GM18517 (cell line): Measurements from ENCODE around the gene SERPINB2.
A peak's percentile ranks its signal among the peaks of the same experiment; 100 is the strongest.
"Not testable (repeated sequence)": the region's sequence is repeated elsewhere in the genome, so short reads cannot be mapped to it uniquely, and the experiment has no call there.

ENCODE experiments used
- ATAC-seq: cut with Tn5 transposase; IDR thresholded peaks from one replicate; pipeline ENCODE4 v1.9.1; 2021; ENCODE audit warnings: mild to moderate bottlenecking, moderate library complexity; ENCODE audit not compliant: unreplicated experiment

Gene SERPINB2

DNA sequence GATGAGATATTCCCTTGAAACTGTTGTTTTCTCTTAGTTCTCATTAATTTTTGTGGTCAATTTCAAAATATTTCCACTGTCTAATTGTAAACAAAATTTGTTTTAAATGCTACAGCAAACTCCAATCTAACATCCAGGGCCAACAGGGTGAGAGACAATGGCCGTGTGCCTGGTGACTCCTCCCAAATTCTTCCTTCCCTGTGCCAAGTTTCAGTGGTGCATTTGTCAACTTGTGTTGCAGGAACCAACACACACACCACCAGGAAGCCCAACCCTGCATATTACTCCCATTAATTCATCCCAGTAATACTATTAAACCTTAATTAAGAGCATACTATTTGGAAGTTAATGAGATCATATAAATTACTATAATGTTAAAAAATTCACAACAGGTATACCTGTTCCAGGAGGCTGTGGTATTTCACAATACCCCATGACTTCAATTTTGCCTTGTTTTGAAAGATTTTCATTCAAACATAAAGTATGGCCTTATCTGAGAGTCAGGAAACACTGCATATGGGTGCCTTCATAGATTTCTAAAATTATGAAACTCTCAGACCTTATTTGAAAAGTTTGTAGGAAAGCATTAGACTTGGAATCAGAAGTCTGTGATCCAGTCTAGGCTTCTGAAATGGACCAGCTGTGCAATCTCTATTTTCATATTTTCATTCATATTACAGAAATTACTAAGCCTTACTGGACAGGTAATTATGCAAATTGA lies 1.1 kb downstream of the SERPINB2 start:
- no peak for ATAC-seq

DNA sequence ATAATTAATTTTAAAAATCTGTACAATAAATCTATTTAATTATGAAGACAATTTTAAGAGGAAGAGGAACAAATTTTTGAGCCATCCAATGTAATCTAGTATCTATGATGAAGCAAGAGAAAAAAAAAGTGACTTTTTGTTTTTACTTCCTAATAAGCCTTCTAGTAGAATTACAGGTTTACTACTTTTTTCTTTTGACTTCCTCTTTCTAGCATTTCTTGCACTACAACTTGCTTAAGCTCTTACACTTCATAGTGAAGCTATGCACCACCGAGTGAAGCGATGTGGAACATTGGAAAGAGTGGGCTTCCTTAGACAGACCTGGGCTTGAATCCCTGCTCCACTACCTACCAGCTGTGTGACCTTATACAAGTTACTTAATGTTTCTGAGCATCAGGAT lies 2.1 kb downstream of the SERPINB2 start:
- ATAC-seq, result no peak

DNA sequence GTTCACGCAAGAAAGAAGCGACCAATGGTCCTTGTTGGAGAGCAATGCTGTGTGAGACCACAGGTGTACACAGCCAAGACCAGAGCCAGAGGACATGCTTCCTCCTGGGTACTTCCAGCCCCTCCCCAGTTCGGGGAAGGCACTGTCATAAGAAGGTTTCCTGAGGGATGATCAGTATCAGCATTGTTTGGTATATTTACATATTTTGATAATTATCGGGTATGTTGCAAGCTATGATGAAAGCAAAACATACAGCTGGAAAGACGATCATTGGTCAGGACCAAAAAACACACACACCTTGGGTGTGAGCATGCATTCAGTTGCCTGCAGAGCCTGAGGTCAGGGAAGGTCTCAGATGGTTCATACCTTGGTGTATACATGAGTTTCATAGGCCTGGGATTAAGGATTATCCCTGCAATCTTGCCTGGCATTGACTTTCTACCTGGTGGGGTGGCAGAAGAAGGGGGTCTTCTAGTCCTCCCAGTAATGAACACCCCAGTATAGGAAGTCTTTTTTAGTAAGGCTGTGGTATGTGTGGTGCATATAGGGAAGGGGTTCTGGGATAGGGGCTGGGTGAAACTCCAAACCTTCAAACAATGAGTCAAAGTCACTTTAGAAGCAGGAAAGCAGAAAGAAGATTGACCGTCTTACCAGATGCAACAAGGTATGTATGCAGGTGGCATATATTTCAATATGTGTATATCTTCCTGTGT lies 2.9 kb downstream of the SERPINB2 start:
- ATAC-seq, result no peak

DNA sequence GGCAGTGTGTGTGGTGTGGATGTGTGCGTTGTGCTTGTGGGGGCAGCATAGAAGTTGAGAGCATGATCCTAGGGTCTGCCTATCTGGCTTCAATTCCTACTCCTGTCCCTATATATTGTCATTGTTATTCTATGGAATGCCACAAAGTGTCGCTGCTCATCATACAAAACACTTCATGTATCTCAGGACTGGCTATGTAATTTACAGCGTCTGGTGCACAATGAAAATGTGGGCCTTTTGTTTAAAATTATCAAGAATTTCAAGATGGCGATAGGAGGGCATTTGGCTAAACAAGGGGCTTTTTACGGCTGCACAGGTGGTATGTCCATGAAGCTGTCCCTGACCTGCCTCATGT lies 3.4 kb downstream of the SERPINB2 start:
- ATAC-seq, result peak; percentile 83

DNA sequence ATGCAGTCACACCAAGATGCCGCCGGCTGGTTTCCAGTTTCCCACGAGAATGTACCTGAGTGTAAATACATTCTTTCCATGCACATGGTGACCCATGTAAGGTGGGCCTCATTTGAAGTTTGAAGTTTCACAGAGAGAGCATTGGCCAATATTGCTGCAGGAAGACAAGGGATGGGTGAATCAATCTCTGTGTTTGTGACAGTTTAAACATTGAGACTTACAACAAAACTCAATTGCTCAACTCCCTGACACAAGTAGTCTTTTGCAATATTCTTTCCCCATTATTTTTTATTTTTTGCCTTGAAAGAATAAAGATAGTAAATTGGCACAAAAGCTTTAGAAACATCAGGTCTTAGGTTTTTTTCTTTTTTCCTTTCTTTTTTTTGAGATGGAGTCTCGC lies 5.1 kb downstream of the SERPINB2 start:
- ATAC-seq, result no peak

DNA sequence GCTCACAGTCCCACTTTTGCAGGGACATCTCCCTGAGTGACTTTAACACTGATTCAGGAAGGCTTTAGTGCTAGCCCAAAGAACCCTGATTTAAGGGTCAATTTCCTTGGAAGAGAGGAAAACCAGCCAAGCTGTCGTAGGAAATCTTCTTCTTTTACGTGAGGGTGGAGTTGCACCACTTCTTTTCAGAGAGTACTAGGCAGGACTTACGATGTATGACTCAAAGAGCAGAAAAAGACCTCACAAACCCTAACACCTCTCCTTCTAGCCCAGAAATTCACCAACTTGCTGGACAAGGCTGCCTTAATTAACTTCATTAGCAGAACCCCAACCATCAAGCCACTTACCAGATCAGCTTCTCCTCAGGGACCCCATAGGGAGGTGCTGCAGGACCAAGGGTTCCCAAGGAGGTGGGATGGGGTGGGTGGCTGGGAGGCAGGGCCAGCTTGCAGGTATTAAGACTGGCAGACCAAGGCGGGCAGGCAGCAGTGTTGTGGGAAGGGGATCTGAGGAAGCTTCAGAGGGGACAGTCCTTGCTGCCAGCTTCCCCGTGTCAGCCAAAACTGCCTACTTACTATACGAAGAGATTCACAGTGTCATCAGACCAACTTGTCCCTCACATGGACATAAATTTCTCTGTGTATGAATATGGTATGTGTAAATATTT lies 6.7 kb downstream of the SERPINB2 start:
- ATAC-seq, result no peak

DNA sequence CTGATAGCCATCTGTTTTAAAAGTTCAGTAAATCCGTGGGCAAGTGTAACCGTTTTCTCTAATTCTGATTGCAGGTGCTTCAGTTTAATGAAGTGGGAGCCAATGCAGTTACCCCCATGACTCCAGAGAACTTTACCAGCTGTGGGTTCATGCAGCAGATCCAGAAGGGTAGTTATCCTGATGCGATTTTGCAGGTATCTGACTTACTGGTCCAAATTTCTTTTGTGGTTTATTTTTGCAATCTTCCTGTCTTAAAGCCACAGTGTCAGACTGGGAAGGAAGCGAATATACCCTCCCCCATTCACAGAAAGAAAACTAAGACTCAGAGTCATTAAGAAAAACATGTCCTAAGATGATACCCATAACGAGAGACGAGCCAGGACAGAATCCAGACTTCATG lies 7.7 kb downstream of the SERPINB2 start:
- ATAC-seq, result no peak

DNA sequence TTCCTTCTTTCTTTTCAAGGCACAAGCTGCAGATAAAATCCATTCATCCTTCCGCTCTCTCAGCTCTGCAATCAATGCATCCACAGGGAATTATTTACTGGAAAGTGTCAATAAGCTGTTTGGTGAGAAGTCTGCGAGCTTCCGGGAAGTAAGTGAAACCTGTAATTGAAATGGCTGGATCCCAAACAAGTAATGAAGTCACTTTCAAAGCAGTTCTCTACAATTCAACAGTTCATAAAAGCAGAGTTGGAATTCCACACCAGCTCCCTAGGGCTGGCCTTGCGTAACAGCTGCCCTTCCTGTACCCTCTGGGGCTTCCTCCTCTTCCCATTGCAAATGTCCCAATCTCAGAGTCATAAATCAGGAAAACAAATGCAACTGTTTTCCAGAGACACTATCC lies 9.6 kb downstream of the SERPINB2 start:
- no peak for ATAC-seq

DNA sequence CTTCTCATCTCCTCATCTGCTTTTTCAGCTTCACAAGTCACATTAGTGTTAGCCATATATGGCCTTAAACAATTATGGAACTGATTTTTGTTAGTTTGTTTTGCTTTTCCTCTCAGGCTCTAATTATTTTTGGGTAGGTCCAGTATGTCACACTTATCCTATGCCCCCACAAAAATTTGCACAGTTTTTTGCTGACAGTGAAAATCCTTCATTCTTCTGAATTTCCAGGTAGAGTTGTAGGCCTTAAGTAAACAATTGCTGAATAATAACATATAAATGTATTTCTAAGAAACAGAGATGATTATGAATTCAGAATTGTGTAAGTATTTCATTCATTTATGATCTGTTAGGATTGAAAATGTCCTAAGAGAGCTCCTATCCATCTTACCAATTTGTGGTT lies 11.7 kb downstream of the SERPINB2 start:
- ATAC-seq, result no peak

DNA sequence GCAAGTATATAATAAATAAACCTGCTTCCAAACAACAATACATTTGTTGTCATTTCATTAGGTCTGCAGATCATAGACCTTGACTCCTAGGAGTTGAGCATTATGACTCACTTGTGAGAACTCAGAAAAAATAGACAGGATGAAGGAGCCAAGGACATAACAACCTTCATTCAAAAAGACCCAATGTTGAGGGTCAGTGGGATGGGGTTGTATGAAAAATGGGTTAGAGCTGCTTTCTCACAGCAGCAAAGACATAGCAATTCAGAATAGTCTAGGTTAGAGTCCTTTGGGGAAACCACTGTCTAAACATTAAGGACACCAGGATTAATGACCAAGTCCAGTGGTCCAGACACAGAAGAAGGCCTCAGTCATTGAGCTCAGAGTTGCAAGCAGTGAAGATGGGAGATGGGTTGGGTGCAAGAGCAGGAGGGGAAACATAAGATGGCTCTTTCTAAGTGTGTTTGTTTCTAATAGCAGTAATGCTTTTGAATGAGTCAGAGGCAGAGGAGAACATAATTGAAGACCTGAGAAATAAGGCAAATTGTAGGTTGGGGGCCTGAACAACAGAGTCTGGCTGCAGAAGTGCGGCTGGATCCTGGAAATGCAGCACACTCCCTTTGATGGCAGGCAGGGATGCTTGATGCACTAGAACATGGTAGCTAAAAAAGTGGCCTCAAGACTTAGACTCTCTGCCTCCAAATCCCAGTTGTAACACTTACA lies 16.5 kb downstream of the SERPINB2 start:
- ATAC-seq, result no peak

DNA sequence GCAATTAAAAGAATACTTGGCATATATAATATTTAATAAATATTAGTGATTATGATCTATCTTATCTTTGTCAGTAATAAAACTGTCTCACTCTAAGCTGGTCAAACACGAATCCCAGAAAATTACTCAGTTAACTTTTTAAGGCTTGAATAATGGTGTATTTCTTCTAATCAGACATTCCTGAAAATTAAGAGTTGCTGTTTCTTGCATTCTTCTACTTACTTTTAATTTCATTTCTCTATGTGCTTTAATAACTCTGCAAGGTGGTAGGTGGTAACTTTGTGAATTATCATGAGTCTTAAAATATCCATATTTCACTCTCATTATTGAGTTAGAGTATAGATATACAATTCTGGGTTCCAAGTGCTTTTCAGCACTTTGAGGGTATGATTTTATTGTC lies 17.2 kb downstream of the SERPINB2 start:
- no peak for ATAC-seq

DNA sequence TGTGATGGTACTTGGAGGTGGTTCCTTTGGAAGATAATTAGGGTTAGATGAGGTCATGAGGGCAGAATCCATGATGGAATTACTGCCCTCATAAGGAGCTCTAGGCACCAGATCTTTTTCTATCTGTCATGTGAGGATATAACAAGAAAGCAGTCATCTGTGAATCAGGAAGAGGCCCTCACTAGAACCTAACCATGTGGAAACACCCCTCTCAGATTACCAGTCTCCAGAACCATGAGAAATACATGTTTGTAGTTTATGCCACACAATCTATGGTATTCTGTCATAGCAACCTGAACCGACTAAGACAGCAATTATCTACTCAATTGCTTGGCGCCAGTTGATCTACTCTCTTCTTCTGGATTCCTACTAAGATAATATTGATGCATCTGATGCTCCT lies 17.9 kb downstream of the SERPINB2 start:
- no peak for ATAC-seq

DNA sequence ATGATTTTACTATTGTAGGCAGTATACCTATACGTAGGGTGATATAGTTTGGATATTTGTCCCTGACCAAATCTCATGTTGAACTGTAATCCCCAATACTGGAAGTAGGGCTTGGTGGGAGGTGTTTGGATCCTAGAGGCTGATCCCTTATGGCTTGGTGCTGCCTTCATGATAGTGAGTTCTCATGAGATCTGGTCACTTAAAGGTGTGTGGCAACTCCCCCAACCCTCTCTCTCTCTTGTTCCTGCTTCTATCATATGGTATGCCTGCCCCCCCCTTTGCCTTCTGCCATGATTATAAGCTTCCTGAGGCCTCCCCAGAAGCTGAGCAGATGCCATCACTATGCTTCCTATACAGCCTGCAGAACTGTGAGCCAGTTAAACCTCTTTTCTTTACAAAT lies 18.6 kb downstream of the SERPINB2 start:
- ATAC-seq, result no peak

DNA sequence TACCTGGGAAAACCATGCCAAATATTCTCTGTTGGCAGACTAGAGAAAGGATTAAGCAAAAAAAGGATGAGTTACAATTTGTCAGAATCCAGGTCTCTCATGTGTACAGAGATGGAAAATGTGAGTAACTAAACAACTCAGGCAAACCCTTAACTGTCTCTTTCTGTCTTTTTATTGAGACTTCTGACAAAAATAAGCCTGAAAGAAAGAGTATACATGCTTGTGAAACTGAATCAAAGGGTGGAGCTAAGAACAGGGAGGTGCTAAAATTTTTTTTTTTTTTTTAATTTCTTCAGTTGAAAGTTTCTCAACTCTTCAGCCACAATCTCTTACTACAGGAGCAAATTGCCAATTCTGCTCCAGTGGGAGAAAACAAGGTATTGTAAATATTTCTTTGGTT lies 20.2 kb downstream of the SERPINB2 start, which contains the start of gene SERPINB10:
TSS of gene SERPINB10 (plus strand) at position 295 of the 400 bp plus-strand sequence. CDS start 7,553 bp downstream, outside the sequence.
- peak; percentile 65 for ATAC-seq

DNA sequence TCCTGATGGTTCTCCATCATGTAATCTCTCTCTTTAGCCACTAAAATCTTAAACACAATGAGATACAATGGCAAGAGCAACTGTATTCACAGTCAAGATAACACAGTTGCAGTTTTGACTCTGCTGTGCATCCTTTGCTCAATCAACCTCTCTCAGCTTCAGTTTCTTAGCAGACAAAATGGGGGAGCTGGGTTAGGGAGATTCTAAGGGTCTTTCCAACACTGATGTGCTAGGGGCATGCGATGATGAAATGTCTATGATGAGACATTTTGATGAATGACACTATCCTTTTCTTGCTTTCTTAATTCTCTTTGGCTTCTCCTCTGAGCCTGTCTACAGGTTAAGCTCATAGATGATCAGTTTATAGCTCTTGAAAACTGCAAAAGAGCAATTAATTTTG lies 21.4 kb downstream of the SERPINB2 start:
- ATAC-seq, result no peak

DNA sequence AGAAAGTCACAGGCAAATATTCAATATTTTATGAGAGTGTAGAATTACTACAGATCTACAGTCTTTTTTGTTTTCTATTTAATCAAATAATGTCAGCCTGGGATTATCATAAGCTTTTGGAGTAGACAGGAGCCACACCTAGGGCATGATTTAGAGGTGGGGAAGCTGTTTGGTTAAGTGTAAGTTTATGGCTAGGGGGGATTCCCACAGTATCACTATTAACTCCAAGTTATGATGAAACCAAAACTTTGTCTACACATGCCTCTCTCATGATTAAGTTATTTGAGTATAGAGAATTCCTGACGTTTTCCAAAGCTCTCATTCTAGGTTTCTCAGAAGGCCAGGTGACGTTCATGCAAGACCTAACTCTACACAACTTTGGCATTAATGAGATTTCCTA lies 22.4 kb downstream of the SERPINB2 start:
- peak; percentile 64 for ATAC-seq

DNA sequence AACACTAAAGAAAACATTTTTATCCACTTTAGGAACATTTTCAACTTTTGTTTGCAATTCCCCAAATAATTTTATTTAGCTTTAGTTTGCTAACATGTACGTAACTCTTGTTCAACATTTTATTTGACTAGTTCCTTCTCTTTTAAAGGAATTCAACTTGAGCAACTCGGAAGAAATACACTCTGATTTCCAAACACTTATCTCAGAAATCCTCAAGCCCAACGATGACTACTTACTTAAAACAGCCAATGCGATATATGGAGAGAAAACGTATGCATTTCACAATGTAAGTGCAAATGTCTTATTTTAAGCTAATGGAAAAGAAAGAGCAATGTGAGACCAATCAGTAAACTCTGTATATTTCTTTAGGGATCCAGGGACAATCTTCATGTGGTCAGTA lies 30.3 kb downstream of the SERPINB2 start:
- no peak for ATAC-seq

DNA sequence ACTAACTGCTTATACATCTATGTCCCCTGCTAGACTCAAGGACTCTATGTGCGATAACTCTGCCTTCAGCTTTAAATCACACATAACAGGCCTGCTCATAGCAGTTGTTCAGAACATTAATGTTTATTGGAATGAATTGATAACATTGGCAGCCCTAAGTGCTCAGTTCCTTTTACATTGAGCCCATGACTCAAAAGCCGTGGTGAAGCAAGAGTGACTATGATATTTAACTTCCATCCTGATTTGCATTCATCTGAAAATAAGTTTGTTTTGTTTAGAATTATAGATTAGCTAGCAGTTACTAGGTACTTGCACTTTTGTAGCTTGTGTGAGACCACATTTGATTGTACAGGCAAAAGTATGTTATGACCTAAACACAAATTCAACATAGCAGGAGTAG lies 34.5 kb downstream of the SERPINB2 start:
- ATAC-seq, result no peak

DNA sequence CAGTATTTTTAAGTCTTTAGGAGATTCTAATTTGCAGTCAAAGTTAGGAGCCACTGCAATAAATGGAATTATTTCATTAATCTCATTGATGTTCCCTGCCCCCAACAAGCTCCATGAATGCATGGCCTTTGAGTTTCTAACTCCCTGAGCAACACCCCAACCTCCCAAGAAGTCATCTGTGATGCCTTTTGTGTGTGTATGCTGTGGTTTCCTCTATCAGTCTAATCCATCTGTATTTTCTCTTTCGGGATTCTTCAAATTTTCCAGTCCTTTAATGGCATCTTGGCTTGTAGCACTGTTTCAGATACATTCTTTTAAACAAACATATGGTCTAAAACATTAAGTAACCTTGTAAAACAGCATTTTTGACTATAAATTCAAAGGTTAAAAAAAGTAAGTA lies 37.0 kb downstream of the SERPINB2 start:
- ATAC-seq, result no peak

DNA sequence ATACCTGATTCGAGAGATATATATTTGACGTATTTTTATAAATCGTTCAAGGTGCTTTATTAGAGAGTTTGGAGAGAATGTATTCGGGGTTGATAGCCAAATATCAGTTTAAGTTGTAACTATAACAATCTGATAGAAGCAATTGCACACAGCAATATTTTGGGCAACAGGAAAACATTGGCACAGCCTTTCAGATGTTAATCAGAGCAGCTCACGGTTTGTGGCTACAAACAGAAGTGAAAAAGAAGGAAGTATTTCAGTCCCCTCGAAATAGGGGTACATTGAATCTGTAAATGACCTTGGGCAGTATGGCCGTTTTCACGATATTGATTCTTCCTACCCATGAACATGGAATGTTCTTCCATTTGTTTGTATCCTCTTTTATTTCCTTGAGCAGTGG lies 40.8 kb downstream of the SERPINB2 start:
- ATAC-seq, result no peak

DNA sequence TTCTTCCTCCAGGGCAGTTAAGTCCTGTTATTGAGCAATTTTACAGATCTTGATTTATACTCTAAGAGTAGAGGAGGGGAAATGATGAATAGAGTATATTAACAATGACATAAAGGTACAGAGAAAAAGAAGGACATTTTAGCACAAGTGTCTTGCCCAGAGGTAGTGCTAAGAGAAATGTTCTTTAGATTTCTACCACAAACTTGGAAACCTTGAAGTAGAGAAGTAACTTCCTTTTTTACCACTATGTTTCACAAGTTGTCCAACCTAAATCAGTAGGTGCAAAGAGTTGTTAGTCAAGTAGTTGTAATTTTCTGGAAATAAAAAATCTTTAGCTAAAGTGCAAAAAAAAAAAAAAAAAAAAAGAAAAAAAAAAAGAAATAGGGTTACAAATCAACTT lies 41.9 kb downstream of the SERPINB2 start:
- not testable (repeated sequence) for ATAC-seq
